Measurements from ENCODE around the gene PALS1.

PALS1 gene

DNA sequence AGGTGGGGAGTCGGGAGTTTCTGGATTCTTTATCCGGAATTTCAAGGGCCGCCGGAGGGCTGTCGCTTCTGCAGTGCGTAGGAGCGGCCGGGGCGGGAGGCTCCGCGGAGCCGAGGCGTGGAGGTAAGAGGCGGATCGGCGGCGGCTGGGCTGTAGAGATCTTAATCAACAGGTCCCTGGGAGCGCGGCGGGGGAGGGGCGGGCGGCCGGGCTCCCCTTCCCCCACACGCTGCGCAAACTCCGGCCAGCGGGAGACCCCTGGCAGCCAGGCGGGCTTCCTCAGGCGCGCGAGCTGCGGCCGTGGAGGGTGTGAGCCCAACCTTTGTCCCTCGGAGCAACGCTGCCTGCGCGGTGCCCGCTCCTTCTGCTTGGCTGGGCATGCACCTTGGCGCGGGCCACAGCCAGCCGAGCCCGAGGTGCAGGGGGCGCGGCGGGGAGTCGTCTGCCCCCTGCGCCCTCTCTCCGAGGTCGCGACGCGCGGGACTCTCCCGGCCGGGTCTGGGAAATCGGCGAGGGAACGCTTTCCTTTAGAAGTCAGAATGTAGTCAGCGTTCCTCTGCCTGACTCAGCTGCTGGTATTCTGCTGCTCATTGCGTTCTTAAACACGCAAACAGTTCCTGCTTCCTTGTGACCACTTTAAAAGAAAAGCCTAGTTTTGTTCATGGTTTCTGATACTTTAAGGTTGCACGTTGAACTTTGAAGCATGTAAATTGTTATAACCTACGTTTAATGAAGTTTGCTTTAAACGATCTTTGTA is at the start of gene PALS1:
TSS of gene PALS1 (plus strand) at position 25 of the 757 bp plus-strand sequence. CDS start 37,736 bp downstream, outside the sequence.
- DNase-seq = no peak

DNA sequence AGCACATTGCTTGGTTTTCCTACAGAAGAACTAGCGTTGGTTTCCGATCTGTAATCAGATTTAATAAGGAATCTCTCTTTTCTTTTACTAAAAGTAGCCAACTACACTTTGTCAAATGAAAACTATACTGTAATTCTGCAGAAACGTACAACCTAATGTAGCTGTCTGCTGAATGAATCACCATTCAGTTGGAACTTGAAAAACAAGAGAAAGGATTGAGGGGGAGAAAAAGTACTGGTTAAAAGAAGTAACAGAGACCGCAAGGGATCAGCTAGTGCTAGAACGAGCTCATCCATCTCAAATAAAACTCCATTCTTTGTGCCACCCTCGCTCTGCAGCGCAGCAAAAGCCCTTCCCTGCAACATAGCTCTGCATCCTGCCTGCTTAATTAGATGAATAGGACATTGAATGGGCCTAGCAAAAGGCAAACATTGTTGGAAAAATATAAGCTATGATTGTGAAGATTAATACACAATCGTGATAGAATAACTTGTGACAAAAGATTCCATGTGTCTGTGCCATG is 49.4 kb upstream of the PALS1 start:
- DNase-seq = no peak

DNA sequence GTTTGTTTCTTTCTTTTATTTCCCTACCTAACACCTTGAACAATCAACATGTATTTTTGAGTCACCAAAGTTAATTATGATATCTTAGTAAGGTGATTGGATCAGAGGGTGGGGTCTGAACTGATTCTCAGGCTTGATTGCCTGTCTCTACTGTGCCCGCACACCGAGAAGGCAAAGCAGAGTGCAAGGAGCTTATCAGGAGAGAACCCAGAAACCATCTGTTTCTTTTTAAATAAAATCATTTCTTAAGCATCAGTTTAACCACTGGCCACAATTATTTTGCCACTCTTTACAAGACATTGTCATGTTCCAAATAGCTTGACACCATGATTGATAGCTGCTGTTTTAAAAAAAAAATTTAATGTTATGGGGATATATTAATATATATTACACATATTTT is 48.9 kb upstream of the PALS1 start:
- DNase-seq = no peak

DNA sequence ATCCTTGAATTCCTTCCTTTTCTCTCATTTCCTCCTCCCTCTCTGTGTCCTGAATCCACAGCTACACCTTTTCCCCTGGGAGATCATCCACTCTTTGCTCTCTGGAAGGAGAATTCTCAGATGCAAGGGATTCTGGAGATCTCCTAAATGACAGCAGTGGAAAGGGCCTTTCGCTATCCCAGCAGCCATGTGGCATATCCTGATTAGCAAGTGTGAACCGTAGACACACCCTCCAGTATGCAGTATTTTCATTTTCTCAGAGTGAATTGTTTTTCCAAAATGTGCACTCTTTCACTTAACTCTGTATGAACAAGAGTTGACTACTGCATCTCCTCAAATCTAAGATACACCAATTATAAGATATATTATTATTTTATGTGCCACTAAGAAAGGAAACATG is 46.0 kb upstream of the PALS1 start:
- no peak for DNase-seq

DNA sequence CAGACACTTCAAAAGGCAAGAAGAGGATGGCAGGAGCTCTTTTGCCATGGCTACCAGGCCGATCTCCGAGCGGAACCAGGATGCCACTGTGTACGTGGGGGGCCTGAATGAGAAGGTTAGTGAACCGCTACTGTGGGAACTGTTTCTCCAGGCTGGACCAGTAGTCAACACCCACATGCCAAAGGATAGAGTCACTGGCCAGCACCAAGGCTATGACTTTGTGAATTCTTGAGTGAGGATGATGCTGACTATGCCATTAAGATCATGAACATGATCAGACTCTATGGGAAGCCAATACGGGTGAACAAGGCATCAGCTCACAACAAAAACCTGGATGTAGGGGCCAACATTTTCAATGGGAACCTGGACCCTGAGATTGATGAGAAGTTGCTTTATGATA is 42.2 kb upstream of the PALS1 start:
- no peak for DNase-seq

DNA sequence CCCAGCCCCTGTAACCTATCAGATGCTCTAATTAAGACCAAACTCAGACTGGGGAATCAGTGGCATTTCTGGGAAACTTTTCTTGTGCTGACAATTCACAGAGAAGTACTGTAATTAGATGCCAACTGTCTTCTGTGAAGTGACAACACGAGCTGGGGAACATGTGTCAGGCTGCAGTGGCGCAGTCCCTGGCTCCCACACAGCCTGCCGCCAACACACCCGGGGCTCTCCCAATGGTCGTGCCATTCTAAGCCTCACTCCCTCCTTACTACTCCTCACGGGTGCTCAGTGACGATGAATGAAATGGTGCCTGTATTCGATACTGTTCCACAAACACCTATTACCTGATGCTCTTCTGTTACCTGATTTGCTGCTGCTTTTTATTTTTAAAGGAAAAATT is 33.4 kb upstream of the PALS1 start:
- no peak for DNase-seq

DNA sequence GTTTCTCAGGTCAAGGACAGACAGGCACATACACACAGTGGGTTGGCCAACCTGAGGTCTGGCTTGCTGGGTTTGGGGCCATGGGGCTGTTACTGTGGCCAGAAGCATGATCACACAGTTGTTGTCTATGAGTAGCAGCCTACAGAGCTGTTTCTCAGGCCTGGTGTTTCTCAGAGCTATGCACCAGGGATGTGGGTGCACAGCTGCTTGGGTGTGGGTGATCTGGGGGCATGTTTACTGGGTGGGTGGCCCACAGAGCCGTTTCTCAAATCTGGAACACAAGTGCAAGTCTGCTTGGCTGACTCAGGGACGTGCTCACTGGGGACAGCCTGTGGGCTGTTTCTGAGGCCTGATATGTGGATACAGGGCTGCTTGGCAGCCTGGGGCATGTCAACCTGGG is 23.1 kb upstream of the PALS1 start:
- no peak for DNase-seq

DNA sequence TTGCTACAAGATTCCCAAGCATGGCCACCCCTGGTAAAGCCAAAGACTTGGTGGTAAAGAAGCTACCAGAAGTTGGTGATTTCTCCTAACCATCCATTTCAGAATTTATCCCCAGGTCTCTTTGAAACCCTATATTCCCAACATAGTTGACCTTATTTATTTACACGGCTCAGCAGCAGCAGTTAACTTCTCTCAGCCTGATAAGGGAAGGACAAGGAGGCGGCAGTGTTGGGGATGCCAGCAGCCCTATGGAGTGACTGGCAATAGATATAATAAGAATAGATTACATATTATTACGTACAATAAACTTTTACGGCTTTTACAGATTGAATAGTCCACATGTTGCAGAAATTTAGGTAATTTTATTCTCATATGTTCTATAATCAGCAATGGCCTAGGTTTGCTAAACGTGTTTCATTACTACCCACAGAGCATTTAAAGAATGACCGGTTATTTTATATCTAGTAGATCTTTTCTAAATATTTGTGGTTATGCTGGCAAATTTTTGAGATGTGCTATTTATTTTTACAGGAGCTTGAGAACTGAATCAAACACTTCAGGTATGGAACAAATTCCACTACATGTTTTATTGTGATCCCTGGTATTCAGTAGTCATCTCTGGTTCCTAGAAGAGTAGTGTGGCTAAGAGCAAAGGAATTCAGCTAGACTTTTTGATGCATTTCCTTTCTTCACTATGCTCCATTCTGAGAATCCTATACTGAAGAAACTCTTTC is 19.8 kb upstream of the PALS1 start:
- no peak for DNase-seq

DNA sequence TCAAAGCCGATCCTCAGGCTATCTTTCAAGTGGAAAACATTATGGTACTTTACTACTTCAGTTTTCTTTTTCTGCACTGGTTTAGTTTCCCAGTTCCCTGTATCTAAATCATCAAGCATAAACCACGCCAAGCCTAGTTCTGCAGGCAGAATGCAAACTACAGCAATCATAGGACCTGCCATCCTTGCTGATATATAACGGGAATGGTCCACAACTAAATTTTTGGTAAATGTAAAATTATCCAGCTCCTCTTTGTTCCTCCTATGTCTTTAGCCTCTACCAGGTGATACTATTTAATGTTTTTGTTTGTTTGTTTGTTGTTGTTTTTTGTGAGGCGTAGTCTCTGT is 19.3 kb upstream of the PALS1 start:
- DNase-seq = no peak

DNA sequence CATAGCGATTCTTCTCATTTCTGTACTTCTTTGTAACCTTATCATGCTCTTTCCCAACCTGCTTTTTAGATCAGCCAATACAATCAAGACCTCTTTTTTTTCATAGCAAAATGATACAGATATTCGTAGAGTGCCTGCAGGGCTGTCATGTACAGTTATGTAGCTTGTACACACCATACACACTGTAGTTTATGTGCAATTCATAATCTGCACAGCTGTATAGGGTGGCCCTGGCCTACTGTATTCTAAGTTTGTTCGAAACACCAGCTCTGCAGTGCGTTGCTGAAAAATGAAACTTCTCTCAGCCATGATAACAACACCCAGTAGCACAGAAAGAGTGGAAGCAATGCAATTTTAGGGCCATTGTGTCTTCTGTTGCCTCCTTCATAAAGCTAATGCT is 15.7 kb upstream of the PALS1 start:
- no peak for DNase-seq

DNA sequence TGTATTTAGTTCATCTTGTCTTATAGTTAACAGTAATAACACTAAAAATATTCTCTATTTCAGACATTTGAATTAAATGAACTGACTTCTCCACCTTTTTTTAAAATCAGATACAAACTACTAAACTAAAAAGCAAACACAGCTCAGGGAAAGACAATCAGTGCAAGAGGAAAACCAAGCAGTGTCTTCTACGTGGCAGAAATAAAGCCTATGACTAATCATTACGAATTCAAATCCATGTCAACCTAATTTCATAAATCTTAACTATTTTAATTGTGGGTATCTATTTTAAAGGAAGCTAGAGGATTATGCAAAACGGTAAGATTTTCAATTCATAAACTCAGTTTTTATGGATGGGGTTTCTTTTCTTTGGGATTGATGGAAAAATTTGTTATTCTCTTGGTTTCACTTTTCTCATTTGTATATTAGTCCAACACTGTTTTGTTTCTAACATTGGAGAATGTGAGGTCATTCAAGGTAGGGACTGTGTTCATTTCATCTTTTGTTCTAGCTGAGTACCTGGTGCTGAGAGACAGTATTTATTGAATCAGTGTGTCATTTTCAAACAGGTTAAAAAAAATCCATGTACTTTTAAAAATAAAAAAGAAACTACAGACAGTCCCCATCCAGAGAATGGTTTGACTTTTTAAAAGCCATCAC is 12.8 kb upstream of the PALS1 start:
- no peak for DNase-seq

DNA sequence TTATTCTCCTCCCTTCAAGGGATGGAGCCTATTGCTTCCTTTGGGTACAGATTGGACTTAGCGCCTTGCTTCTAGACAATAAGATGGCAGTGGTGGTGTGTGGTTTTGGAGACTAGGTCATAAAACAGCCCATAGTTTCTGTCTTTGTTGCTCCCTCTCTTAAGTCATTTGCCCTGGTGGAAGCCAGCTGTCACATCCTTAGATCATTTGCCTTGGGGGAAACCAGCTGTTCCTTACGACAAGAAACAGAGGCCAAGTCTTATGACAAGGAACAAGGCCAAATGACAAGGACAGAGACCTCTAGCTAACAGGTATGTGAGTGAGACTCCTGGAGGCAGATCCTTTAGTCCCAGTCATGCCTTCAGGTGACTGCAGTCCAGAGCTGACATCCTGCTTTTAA is 9.2 kb upstream of the PALS1 start:
- no peak for DNase-seq

DNA sequence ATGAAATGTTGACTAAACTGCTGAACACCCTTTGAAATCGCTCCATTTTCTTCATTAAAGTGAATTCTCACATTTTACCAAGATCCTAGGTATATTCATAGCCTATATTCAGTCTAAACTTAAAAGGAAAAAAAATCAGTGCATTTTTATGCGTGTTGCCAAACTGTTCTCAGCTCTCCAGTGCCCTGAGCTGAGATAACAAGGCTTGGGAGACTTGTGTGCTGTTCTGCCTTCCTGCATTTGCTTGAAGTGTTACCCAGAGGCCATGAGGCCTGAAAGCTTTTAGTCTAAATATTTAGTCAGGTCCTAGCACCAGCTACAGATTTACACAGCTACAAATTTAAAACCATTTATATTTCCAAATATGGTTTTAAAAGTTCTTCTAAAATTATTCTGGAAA is 8.6 kb upstream of the PALS1 start:
- DNase-seq = no peak

DNA sequence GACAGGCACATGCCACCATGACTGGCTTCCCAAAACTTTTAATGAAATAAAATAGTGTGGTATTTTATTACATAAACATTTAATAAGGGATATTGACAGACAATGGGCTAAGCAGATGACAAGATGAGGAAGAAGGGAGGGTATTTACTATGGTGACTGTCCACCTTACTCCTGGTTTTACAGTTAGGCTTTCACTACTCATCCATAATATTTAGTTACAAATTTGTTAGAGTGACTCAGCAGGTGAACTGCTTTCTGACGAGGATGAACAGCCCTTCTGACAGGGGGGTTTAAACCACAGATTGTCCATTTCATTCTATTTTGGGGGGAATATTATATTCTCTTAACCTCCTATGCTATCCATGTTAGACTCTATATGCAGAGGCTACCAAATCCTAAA is 3.6 kb upstream of the PALS1 start:
- no peak for DNase-seq

DNA sequence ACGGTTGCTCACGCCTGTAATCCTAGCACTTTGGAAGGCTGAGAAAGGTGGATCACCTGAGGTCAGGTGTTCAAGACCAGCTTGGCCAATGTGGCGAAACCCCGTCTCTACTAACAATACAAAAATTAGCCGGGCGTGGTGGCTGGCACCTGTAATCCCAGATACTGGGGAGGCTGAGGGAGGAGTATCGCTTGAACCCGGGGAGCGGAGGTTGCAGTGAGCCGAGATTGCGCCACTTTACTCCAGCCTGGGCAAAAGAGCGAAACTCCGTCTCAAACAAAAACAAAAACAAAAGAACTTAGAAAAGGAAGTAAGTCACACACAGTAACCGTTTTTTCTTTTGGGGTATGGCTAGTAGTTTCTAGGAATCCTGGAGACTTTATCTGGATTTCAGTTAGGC is 1.7 kb upstream of the PALS1 start:
- no peak for DNase-seq

DNA sequence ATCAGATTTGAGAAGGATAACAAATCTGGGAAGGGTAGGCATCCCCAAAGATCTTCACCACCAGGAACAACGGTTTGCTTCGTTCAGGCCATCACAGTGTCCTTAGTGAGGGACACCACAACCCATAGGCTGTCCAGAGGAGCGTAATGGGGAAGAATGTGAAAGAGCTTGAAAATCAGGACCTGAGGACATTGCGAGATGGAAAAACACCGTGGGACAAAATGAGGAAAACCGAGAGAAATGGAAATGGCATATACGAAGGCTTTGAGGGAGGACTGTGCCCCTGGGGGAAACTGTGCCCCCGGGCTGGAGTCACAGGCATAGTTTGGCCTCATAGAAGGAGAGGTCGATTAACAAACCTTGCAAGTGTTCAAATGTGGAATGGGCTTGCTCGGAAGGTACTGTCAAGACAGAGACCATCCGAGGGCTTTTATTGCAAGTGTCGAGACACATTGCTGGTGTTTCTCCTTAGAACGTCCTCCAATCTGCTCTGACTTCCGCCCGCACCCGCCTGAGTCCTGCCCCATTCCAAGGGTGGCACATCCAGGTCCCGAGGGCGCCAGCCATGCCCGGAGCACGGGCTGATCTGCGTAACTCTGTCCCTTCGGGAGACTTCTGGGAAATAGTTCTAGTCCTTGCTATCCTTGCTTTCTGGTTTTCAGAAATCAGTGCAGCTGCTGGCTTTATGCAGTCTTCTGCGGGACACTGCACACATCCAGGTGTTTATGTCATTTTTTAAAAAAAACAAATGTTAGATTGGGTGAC is 885 bp upstream of the PALS1 start:
- peak; percentile 74 for DNase-seq

DNA sequence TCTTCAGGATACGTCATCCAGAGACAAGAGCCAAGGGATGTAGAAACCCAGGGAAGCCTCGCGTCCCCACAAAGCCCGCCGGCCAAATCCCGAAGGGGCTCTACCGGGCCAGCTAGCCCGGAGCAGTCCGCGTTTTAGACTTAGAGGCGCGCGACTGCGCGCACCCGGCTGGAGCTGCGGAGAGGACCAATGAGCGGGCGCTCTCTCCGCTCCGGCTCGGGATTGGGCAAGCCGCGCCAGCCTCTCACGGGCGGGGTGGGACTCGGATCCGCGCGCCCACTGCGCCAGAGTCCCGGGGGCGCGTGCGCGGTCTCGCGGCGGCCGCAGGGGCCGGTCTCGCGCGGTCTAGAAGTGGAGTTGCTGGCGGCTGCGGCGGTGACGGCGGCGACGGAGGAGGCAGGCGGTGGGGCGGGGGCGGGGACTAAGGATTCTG is 241 bp upstream of the PALS1 start:
- peak; percentile 97 for DNase-seq

DNA sequence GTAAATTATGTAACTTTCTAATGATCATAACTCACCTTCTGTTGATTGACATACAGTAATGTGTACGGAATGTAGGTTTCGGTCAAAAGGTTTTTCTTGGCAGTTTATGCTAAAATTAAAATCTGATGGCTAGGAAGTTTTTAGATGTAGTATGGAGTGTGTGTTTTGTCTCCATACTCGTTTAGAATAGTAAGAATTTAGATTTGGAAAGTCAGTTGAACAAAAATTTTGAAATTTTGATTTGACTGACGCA is 859 bp downstream of the PALS1 start:
- DNase-seq = no peak

DNA sequence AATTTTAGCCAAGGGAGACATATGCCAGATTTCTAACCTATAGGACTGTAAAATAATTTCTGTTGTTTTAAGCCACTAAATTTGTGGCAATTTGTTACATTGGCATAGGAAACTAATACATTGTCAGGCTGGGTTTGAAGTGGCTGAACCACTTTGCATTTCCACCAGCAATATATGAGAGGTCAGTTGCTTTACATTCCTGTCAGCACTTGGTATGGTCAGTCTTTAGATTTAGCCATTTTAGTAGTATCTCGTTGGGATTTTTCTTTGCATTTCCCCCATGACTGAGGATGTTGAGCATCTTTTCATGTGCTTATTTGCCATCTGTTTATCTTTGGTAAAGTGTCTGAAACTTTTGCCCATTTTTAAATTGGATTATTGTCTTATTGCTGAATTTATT is 3.9 kb downstream of the PALS1 start:
- DNase-seq = no peak

DNA sequence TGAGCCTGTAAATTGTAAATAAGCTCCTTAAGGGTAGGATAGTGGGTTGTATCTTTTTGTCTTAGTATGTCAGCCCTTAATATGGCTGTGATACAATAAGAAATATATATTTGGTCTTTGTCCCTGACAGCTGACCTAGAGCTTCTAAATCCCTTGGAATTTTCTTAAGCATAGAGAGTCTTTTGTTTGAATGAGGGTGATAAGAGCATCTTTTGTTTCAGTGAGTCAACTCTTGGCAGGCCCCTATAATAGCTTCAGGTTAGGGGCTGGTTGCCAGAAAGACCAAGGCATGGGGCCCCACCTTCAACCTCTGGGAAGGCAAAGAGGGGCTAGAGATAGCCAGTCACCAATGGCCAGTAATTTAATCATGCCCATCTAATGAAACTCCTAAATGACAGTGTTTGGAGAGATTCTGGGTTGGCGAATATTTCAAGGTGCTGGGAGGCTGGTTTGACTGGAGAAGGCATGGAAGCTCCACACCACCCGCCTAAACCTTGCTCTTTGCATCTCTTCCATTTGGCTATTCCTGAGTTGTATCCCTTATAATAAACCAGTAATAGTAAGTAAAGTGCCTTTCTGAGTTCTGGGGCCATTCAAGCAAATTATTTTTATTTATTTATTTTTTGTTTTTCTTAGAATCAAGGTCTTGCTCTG is 10.5 kb downstream of the PALS1 start:
- no peak for DNase-seq

DNA sequence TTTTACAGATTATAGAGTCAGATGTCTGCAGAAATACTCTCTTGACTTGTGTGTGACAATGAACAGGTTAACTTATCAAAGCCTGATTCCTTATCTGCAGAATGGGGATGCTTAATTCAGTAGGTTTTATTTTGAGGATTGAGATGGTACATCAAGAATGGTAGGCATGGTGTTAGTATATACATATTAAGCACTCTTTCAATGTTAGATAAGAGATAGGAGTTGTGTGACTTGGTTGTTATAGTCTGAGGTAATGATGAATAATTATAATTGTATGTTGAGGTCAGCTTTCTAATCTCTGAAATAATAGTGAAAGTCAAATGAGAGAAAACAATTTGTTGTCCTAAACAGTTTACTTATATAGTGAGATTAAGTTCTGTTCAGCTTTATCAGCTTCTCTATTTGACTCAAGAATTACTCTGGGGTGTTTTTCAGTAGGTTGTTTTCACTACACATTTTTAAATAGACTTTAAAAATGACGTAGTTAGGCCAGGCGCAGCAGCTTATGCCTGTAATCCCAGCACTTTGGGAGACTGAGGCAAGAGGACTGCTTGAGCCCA is 11.9 kb downstream of the PALS1 start:
- no peak for DNase-seq

DNA sequence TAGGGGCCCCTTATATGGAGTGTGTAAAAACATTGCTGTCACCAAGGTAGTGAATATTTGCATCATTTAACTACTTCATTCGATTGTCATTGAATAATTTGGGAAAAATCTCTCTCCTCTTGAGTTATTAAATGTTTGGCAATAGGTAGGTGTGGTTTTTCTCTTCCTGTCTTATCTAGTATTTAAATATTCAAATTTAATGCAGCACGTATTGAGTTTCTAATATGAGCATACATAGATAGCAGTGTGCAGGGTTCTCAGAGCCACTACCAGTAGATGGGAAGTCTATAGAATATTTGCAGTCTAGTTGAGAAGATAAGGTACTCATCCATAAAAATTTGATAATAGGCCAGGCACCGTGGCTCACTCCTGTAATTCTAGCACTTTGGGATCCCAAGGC is 16.7 kb downstream of the PALS1 start:
- DNase-seq = no peak

DNA sequence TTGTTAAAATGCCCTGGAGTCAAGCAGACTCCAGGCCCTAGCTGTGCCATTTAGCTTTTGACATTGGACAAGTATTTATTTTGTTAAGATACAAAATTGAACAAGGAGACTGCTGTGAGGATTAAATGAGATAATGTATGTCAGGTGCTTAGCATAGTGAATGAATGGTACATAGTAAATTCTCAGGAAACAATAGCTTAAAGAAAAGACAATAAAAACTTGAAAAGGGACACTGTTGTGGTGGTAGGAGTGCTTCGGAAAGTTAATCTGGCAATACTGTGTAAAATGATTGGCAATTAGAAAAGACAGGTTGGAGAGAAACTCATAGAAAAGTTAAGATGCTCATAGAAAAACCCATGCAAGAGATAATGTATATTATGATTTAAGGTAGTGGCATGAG is 19.7 kb downstream of the PALS1 start:
- DNase-seq = no peak
